NOMO-1 treated with dmso at 0.1 percent for 144 hours (cell line): ENCODE data around the gene MBD3L2.
"Not testable (repeated sequence)": the region's sequence is repeated elsewhere in the genome, so short reads cannot be mapped to it uniquely, and the experiment has no call there.

Source experiments
- DNase-seq: peaks from one replicate; lab custom pipeline; 2025; ENCODE audit not compliant: unreplicated experiment; lab: John Stamatoyannopoulos, UW

The MBD3L2 gene

DNA sequence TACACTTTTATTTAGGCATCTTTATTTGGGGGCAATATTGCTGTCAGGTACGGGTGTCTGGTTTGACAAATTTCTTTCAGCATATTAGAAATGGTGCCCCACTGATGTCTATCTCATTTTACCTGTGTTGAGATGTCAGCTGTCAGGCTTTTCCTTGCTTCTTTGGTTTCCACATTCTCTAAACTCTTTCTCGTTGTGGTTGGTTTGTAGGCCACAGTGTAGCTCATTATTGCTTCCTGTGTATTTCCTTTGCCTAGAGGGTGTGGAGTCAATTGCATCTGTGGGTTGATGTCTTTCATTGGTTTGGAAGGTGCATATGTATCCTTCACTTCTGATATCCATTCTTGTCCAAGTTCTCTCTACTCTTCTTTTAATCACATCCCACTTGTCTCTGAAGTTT lies 10.9 kb downstream of the MBD3L2 start:
- not testable (repeated sequence) for DNase-seq

DNA sequence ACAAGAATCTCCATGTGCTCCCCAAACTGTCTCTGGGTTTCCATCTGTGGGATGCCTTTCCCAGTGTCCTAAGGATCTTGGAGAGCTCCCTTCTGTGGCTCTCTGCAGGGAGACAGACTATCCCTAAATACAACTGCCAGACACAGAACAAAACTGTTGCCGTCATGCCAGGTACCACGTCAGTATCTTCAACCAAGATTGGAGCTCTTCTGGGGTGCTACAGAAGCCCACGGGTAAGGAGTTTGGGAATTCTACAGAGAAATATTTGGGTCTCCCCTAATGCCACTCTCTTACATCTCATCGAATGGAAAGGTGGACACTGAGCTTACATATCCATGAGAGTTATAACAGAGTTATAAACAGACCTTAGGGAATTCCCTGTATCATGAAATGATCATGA lies 14.2 kb downstream of the MBD3L2 start:
- no peak for DNase-seq

DNA sequence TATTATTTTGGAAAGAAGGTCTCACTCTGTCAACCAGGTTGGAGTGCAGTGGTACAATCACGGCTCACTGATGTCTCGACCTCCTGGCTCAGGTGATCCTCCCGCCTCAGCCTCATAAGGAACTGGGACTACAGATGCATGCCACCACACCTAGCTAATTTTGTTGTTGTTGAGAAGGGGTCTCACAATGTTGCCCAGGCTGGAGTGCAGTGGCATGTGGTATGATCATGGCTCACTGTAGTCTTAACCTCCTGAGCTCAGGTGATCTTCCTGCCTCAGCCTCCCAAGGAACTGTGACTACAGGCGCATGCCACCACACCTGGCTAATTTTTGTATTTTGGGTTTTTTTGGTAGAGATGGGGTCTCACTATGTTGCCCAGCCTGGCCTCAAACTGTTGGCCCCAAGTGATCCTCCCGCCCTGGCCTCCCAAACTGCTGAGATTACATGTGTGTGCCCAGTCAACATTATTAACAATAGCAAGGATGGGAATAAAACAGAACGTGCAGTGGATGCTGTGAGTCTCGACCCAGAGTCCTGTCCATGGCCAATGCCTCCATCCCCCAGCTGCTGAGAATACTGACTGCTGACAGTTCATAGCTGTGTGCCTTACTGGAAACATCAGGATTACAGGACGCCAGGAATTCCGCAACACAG lies 14.8 kb downstream of the MBD3L2 start:
- DNase-seq: no peak

DNA sequence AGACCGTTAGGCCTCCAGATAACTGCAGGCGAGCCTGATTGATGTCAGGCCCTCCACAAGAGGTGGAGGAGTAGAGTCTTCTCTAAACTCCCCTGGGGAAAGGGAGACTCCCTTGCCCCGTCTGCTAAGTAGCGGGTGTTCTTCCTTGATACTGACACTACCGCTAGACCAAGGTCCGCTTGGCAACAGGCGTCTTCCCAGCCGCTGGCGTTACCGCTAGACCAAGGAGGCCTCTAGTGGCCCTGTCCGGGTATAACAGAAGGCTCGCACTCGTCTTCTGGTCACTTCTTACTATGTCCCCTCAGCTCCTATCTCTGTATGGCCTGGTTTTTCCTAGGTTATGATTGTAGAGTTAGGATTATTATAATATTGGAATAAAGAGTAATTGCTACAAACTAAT lies 18.0 kb downstream of the MBD3L2 start:
- not testable (repeated sequence) for DNase-seq

DNA sequence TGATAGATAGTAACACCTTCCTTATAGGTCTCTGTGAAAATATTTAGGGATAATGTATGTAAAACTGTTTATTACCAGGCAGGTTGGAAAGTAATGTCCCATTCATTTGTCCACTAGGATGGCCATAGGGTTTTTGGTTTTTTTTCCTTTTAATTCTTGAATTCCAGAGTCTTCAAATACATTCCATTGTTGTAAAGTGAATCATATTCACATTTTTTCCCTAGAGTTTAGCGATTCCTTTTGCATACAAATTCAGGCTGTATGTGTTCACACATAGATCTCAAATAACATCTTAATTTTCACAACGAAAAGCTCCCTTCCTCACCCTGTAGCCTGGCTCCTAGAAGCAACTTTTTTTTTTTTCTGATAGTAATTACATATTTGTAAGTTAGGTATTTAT lies 18.6 kb downstream of the MBD3L2 start:
- DNase-seq: no peak

DNA sequence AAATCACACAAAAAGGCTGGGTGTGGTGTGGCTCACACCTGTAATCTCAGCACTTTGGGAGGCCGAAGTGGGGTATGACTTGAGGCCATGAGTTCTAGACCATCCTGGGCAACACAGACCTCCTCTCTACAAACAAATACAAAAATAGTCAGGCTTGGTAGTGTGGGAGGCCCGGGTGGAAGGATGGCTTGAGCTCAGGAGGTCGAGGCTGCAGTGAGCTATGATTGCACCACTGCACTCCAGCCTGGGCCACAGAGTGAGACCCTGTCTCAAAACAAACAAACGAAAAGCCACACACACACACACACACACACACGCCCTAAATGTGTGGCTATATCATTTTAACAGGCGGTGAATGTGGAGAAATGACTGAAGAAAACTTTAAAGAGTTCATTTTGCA lies 19.5 kb downstream of the MBD3L2 start:
- DNase-seq: no peak

DNA sequence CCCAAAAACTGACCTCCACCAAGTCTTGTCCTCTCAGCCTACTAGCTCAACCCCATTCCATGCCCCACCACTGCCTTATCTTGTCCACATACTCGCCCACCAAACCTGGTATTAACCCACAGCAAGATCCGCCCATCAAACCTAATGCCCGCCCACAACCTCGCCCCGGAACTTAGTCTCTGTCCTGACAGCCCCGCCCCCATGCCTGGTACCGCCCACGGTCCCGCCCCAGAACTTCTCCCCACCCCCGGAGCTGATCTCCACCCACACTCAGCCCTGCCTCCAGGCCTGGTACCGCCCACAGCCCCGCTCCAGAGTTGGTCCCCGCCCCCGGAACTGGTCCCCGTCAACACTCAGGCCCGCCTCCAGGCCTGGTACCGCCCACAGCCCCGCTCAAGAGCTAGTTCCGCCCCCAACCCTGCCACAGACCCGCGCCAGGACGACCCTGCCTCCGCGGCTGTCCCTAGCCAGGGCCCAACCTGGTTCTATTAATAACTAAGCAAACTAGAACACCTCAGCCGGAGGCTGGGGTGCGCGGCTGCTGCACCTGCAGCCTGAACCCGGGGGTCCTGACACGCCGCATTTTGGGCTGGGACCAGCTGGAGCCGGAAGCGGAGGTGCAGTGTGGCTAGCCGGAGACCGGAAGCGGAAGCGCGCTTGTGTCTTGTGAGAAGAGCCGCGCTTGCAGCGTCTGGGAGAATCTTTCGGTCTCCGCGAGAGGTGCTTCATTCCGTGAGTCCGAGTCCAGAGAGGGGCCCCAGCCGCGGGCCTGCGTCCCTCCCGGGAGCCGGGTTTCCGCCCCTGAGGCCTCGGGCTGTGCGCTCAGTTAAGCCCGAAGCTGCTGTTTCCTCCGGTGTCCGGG lies 20.2 kb downstream of the MBD3L2 start, which contains the start of gene ZNF557:
ZNF557 (plus strand) TSS at position 662 of the 862 bp plus-strand sequence. CDS start 5,372 bp downstream, outside the sequence.
- peak; percentile 95 for DNase-seq

DNA sequence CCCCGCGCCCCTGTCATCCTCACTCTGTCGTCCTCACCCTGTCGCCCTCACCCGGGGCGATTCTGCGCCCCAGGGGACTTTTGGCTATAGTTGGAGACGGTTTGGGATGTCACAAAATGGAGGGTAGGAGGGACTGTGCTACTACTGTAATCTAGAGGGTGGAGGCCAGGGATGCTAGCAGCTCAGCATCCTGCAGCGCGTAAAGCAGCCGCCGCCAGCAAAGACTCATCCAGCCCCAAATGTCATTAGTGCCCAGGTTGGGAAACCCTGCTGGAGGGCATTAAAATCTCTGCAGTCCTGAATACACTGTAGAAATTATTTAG lies 20.7 kb downstream of the MBD3L2 start:
- DNase-seq: no peak

DNA sequence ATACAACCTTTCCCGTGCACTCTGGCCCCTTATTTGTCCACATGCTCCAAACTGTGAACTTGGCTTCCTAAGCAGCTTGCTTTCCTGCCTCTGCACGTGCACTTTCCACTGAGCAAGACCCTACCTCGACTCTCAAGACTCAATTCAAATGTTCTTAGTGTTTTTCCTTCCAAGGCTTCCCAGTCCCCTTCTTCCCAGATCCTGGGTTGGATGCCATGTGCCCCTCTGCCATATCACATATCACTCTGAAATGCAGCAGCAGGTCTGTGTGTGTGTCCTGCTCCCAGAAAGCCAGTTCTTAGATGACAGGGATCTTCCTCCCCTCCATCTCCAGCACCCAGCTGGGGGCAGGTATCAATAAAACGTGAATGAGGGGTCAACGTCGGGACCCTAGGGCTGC lies 23.4 kb downstream of the MBD3L2 start:
- DNase-seq: no peak

DNA sequence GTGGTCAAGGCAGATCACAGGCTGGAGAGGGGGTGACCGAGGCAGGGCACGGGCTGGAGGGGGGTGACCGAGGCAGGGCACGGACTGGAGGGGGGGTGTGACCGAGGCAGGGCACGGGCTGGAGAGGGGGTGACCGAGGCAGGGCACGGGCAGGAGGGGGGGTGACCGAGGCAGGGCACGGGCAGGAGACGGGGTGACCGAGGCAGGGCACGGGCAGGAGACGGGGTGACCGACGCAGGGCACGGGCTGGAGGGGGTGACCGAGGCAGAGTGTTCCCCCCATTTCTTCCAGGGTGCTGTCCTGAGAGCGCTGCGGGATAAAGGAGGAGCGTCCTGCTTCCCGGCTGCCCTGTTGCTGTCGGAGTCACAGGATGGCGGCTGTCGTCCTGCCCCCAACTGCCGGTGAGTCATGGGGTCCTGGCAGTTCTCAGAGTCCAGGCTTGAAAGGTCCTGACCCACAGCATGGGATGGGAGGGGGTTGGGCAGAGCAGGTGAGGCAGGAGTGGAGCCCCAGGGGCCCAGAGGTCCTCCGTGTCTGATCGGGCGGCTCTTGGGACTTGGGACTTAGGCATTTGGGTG lies 25.7 kb downstream of the MBD3L2 start:
- DNase-seq: no peak

DNA sequence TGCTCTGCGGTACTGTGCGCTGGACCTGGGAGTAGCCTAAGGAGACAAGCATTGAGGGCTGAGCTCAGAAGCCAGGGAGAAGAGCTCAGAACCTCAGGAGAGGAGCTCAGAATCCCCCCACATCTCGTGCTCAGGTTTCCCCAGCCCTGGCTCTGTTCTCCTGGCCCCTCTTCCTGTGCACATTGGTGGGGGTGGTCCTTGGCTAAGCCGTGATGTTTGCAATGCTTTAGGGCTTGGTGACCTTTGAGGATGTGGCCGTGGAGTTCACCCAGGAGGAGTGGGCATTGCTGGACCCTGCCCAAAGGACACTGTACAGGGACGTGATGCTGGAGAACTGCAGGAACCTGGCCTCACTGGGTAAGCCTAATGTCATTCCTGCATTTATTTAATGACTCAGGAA lies 27.0 kb downstream of the MBD3L2 start:
- no peak for DNase-seq

DNA sequence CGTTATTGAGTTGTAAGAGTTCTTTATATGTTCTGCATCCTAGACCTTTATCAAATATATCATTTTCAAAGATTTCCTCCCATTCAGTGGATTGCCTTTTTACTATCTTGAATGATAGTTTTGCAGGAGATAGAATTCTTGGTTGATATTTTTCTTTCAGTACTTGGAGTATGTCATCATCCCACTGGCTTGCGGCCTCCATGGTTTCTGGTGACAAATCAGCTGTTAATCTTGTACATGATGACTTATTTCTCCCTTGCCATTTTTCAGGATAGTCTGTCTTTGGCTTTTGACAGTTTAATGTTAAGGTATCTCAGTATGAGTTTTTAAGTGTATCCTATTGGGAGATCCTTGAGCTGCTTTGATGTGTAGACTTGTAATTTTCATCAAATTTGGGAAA lies 28.9 kb downstream of the MBD3L2 start:
- no peak for DNase-seq

DNA sequence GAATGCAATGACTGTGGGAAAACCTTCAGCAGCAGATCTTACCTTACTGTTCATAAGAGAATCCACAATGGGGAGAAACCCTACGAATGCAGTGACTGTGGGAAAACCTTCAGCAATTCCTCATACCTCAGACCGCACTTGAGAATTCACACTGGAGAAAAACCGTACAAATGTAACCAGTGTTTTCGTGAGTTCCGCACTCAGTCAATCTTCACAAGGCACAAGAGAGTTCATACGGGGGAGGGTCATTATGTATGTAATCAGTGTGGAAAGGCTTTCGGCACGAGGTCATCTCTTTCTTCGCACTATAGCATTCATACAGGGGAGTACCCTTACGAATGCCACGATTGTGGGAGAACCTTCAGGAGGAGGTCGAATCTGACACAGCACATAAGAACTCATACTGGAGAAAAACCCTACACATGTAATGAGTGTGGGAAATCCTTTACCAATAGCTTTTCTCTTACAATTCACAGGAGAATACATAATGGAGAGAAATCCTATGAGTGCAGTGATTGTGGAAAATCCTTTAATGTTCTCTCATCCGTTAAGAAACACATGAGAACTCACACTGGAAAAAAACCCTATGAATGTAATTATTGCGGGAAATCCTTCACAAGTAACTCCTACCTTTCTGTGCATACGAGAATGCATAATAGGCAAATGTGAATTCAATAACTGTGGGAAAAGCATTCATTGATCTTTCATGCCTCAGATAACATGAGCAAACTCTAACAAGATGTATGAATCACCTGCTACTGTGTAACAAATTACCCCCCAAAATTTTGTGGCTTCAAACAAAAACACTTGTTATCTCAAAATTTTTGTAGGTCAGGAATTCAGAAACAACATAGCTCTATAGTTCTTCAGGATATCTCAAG lies 34.2 kb downstream of the MBD3L2 start:
- DNase-seq: no peak

DNA sequence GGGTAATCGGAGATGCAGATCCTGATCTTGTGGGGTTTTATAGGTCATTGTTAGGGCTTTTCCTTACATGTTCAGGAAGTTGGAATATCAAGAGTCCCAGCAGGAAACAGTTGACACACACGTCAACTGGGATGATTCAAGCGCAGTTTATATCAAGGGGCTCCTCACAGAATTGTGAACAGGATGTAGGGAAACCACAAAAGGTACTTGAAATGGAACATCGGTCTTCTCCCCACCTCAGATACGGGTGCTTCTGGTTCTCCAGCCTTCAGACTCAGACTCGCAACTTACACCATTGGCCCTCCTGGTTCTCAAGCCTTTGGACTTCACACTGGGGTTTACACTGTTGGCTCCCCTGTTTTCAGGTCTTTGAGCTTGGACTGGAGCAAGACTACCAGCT lies 39.9 kb downstream of the MBD3L2 start:
- DNase-seq: no peak

DNA sequence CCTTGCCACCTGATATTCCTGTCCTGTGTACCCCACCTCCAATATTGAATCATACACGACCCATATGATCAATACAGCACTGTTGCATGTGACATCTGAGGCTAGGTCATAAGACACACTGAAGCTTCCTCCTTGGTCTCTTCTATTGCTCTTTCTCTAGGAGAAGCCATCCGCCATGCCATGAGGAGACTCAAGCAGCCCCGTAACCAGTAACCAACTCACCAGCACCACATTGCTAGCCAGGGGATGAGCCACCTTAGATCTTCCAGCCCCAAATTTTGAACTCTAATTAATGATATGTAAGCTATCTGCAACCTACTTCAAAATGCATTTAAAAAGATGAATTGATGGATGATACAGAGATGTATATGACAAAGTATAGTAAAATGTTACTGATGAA lies 49.0 kb downstream of the MBD3L2 start:
- DNase-seq: no peak

DNA sequence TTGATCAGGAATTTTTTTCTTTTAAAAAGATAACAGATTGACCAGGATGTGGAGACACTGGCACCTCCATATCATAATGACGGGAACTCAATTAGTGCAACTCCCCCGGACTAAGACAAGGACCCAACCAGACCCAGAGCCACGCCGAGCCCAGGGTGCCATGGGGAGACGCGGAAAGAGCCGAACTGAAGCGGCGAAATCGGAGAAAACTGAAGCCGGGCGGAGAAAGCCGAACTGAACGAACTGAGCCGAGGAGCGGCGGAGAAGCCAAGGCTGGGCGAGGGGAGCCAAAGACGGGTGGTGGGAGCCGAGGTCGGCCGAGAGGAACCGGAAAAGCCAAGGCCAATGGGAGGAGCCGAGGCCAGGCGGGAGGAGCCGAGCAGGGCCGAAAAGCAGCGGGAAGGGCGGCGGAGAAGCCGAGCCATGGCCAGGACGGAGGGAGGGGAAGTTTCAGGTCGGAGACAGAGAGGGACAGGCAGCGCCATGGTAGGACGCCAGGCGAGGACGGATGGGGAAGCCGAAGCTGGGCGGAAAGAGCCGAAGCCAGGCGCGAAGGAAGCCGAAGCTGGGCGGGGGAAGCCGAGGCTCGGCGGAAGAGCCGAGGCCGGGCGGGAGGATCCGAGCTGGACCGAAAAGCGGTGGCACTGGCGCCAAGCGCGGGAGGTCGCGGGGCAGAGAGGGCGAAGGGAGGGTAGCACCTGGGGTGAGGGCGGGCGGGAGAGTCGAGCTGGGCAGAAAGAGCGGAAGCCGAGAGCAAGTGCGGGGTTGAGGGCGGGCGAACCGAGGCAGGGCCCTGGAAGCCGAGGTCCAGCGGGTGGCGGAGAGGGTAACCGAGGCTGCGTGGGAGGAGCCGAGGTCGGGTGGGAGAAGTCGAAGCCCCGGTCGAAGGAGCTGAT lies 49.8 kb downstream of the MBD3L2 start:
- DNase-seq: peak; percentile 94

DNA sequence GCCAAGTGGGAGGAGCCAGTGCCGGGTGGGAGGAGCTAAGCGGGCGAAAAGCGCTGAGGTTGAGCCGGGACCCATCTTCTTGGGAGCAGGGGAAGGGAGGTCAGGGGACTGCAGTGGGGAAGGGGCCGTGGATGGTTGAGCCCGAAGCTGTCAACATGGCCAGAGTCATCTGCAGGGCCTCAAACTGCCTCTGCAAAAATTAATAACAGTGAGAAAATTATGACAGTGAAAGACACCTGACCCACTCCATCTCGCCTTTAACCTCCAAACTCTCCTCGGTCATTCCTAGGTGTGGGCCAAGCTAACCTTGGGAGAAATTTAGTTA lies 50.4 kb downstream of the MBD3L2 start:
- no peak for DNase-seq
